ENCODE data around the gene TBC1D9B.

- TF ChIP-seq EZH2 (IDR thresholded peaks at IDR 0.05; ENCODE audit: borderline replicate concordance) (no peak), CTCF (IDR thresholded peaks at IDR 0.05; ENCODE audit: poor library complexity) (no peak)
Measured at GRCh38 chr5:179864686-179865085, 43.0 kb downstream of the TBC1D9B start.

Data from hepatocyte (in vitro differentiated cells).